GM15510 (cell line): ENCODE results near the gene CELF2.
A peak's percentile ranks its signal among the peaks of the same experiment; 100 is the strongest.

Experiments used
- POLR2A ChIP-seq: IDR thresholded peaks from 3 replicates; pipeline ENCODE4 v1.6.1; 2011; ENCODE audit warnings: borderline replicate concordance; ENCODE audit not compliant: insufficient read length; ENCODE audit errors: extremely low read depth

The CELF2 gene

DNA sequence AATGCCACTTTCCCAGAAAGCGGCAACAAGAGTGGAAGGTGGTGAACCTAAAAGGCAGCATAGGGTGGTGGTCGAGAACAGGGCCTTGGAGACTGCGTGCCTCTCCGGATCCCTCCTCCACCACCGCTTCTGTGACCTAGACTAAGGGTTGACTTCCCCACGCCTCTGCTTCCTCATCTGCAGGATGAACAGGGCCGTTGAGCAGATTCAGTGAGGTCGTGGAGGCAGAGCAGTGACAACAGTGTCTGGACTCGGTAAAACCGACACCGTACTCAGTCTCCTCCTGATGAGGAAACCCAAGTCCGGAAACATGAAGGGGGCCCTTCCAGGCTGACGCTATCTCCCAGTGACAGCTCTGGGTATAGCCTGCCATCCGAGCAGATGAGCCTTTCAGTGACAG, 162.6 kb downstream of the CELF2 start:
- peak; percentile 36 for TF ChIP-seq POLR2A

DNA sequence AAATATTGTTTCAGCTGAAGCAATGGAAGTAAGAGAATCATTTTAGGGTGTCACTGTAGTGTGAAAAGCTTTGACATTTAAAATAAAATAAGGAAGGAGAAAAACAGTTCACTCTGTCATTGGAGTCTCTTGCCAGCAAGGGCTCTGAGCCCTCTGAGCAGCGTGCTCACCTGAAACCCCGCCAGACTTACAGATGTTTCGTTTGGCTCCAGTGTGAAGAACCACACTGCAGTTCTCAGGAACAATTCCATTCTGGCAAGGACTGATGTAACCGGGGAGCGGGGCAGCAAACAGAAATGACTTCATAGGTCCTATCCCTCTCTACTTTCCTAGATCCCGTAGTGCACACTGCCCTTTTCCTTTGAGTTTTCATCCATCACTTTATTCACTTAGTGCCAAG, 164.3 kb downstream of the CELF2 start:
- TF ChIP-seq POLR2A: no peak

- no peak for TF ChIP-seq POLR2A
Observed at GRCh38 chr10:11183015-11183414, 165.3 kb downstream of the CELF2 start.

- no peak for TF ChIP-seq POLR2A
Observed at GRCh38 chr10:11184093-11184492, 166.4 kb downstream of the CELF2 start.

- TF ChIP-seq POLR2A: no peak
Observed at GRCh38 chr10:11186374-11186773, 168.7 kb downstream of the CELF2 start.

DNA sequence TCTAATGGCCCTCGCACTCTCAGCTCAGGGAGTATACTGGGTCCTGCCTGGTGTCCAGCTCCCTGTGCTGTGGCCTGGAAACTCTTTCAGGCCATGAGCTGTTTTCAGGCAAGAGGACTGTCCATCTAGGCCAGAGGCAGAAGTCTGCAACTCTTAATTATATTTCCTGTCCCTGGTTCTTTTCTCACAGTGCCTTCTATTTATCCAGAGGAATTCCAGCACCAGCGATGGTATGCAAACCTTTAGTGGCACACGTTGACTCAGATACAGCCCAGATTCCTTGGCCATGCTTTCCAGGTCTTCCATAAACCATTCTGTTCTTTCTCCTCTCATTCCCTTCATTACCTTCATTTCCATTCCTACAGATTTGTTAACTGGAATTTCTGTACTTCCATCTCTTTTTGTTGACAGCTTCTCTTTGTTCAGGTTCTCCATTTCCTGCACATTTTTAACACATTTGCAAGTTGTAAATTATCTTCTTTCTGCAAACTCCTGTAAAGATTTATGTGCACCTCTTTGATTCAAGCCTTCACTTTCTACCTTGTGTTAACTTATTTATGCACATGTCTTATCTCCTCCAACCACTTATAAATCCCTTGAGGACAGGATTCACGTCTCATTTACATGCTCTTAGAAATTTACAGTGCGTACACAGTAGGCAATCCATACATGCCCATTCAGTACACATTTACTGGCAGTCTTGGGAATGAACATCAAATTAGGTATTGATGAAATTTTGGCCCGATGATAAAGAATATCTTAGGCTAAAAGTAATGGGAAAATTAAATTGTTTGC, 172.1 kb downstream of the CELF2 start:
- no peak for TF ChIP-seq POLR2A

GRCh38 chr10:11191190-11191589, 173.5 kb downstream of the CELF2 start:
- TF ChIP-seq POLR2A: no peak

DNA sequence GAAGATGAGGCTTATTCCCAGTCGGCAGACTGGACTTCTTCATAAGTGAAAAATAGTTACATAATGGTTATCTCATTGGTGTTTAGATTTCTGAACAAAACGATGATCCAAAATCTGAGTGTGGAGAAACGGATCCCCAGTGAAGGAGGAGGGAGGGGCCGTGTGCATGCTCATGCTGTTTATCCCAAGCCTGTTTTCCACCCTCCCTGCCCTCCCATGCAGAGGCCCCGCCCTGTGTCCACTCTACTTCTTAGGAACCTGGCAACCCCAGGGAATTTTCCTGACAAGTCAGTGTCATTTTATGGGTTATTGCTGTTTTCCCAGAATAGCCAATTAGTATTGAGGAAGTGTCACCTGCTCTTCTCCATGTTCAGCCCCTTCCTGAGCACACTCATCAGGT, 174.0 kb downstream of the CELF2 start:
- no peak for TF ChIP-seq POLR2A

- TF ChIP-seq POLR2A: no peak
Observed at GRCh38 chr10:11192304-11193000, 174.8 kb downstream of the CELF2 start.

DNA sequence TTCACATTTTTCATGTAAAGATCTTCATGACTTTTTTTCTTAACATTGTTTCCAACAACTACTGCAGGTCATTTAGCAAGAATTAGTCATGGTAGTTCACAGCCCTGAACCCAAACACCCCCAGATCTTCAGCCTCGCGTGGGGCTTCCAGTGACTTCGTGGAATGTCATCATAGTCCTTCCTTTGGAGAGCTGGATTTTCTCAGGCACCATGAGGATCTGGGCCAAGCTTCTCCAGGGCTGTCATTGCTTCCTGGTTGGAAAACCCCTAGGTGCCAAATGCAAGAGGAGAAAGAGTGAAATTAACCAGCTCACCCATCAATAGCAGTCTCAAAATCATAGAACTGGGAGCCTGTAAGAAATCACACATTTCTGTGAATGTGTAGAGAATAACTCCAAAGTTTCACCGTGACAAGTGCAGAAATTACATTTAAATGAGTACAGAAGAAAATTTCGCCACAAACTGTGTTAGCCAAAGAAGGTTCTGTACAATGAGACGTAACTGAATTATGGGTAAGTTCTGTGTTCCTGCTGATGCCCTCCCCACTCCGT, 175.4 kb downstream of the CELF2 start:
- no peak for TF ChIP-seq POLR2A

DNA sequence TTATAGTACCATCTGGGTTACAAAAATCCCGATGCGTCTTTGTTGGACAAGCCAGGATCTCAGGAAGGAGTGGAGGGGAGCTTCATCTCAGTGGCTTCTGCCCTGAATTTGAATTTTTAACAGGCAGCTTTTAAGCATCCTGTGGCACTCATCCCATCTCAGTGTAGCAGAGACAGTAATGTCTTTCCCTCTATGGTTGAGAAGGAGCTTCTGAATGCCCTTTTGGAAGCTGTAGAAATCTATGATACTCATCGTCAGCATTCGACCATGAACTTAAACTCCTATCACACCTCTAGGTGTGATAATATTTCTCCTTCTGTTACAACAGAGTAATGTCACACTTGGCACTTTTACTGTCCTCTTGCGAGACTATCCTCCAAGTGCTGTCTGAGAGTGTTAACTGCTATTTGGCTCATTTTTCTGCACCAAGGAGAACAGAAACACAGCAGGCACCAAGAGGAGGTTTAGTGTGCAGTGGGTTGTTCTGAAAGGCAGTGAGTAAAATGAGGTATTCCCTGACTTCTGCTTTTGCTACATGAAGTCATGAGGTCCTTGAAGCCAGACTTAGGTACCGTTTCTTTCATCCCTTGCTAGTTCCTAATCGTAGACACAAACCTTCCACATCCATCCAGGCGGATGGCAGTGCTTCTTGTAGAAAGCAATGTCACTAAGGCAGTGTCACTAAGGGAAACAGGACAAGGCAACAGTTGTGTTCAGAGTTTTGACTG, 177.4 kb downstream of the CELF2 start:
- TF ChIP-seq POLR2A: no peak

DNA sequence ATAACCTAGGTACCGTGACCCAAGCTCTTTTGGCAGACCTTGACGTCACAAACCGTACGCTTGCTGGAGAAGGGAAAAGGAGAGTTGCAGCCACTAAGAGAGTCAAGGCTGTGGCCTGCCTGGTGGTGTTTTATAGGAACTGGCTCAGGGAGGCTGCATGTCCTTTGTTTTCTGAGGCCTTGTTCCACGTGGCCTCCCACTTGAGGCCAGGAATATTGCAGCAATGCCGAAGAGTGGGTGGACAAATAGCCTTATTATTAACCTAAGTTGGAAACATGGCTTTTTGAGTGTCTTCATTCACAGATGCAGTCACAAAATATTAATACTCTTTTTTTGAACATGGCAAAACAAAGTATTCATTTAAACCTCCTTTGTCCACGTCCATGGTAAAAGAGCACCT, 178.0 kb downstream of the CELF2 start:
- TF ChIP-seq POLR2A: no peak

DNA sequence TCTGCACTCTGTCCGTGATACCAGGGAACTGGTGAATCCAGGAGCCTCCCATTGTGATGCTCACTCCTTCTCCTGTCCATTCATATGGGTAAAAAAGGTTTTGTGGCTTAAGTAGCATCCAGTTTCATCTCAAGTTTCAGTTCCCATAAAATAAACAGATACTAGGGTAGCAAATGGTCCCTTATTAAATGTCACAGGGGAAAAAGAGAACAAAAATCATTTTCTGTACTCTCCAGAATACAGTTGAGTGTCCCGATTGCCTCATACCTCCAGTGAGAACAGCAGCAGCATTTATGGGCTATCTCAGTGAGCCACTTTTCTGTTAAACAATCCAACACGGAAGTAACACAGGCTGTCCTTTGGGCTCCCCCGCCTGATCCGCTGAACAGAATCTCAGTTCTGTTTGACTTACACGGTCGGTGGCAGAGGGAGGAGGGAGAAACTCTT, 179.6 kb downstream of the CELF2 start:
- TF ChIP-seq POLR2A: no peak

GRCh38 chr10:11197878-11198277, 180.2 kb downstream of the CELF2 start:
- no peak for TF ChIP-seq POLR2A

DNA sequence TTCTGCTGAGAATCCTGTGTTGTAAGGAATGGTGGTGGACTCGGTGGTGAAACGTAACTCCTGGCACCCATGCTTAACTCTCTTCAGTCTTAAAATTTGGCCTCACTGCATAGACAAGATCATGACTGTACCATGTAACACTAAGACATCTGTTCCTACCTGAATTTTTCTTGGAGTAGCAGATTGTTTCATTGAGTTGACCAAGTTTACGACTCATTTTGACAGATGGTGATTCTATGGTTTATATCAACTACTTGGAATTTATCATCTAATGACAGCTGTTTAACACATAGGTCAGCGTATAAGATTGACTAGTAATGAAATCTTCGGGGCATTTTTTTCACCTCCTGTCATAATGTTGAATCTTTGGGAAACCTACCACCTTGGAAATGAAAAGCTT, 184.2 kb downstream of the CELF2 start:
- no peak for TF ChIP-seq POLR2A

GRCh38 chr10:11204351-11204942, 186.8 kb downstream of the CELF2 start:
- no peak for TF ChIP-seq POLR2A
